Renal pelvis (tissue), 4 donors: ENCODE data around the gene PEX26. TPM values are rescaled to one million over a fixed set of nuclear protein-coding genes. Genes with fewer than 3 reads are reported as not detected.

Experiments used
- DNase-seq: peaks from one replicate; pipeline ENCODE4 v3.0.0-alpha.2; 2013
- polyA plus RNA-seq, 3 donors: library from polyadenylated mRNA; unstranded; fragments of 120-200 nt; gene quantifications; one replicate each; pipeline ENCODE4 v1.2.1, GENCODE V29; 2013; ENCODE audit not compliant: insufficient read length in 3 of 3

Gene PEX26
- polyA plus RNA-seq, 3 donors, result 34.3 to 41.0 (median 36.9) TPM

DNA sequence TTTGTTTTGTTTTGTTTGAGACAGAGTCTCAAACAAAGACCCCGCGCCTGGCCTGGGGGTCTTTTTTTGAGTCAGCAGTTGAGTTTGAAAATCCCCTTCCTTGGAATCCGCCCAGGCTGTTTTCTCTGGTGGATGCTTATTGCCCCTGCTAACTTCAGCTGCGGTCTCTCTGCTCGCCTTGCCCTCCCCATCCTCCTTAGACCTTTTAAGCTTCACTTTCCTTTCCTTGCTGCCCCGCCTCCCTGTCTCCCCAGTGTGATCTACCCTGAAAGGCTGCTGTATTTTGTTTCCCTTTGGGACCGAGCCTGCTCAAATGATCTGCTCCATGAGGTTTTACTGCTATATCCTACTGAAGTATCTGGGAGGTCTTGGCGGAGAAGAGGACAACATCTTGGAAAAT lies 74.7 kb downstream of the PEX26 start:
- DNase-seq, result no peak

DNA sequence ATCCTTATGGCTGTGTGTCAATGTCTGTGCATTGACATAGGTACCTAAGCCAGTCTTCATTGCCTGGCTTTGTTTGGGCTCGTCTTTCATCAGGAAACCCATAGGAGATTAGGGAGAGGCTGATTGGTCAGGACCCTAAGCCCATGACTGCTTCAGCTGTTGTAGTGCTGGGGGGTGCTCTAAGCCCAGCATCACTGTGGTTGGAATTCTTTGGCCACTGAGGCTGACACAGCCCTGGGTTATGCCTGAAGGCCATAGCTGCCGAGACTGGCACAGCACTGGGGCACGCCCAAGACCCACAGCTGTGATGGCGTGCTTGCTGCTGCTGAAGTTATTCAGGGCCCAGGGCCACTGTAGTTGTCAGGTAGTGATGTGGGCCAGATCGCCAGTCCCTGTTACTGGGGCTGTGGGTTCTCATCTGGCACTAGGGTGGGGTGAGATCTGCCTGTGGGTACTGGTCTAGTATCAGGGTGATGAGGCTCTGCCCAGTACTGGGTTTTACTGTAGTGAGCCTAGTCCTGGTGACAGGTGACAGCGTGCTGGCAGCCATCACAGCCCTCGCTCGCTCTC lies 77.1 kb downstream of the PEX26 start:
- no peak for DNase-seq

Other genes with a start within 250 kb of the PEX26 start
- gene MICAL3, start 53.4 kb upstream of the PEX26 start, polyA plus RNA-seq, result 10 to 100 TPM; 24.6 to 46.6 (median 46.0) TPM
- 1 to 10 TPM; 3.7 to 4.2 (median 3.8) TPM for gene TUBA8, start 32.8 kb downstream of the PEX26 start, polyA plus RNA-seq
- gene USP18, start 72.2 kb downstream of the PEX26 start, polyA plus RNA-seq, result 1 to 10 TPM; 6.5 to 7.6 (median 7.4) TPM